Germinal center (tissue), 1 donor: Measurements from ENCODE around the gene MGAT5B.
"Not testable (repeated sequence)": the region's sequence is repeated elsewhere in the genome, so short reads cannot be mapped to it uniquely, and the experiment has no call there.

Source experiments
- DNase-seq: peaks from one replicate; pipeline ENCODE4 v3.0.0; 2012; ENCODE audit warnings: mixed read lengths, low spot score

The MGAT5B gene

GRCh38 chr17:76978050-76978449, 109.8 kb downstream of the MGAT5B start:
- DNase-seq, result not testable (repeated sequence)

GRCh38 chr17:76981545-76982295, 113.5 kb downstream of the MGAT5B start:
- DNase-seq, result no peak

- peak; percentile 55 for DNase-seq
These were observed 114.3 kb downstream of the MGAT5B start for GRCh38 chr17:76982408-76983074.

GRCh38 chr17:76983075-76983775, 115.0 kb downstream of the MGAT5B start:
- no peak for DNase-seq

GRCh38 chr17:76986365-76986764, 118.2 kb downstream of the MGAT5B start:
- DNase-seq, result no peak

GRCh38 chr17:76987486-76988093, 119.4 kb downstream of the MGAT5B start:
- peak; percentile 7 for DNase-seq

- no peak for DNase-seq
These were observed 120.6 kb downstream of the MGAT5B start for GRCh38 chr17:76988796-76989195.

GRCh38 chr17:76989519-76989918, 121.3 kb downstream of the MGAT5B start:
- no peak for DNase-seq

GRCh38 chr17:76992891-76993290, 124.7 kb downstream of the MGAT5B start:
- peak; percentile 1 for DNase-seq

GRCh38 chr17:76993651-76994050, 125.4 kb downstream of the MGAT5B start:
- DNase-seq, result no peak

GRCh38 chr17:76994237-76994637, 126.0 kb downstream of the MGAT5B start:
- no peak for DNase-seq

- DNase-seq, result no peak
These were observed 127.3 kb downstream of the MGAT5B start for GRCh38 chr17:76995387-76996105.

- no peak for DNase-seq
These were observed 128.8 kb downstream of the MGAT5B start for GRCh38 chr17:76996741-76997694.

- DNase-seq, result peak; percentile 73
These were observed 129.9 kb downstream of the MGAT5B start for GRCh38 chr17:76997981-76998531.

- DNase-seq, result no peak
These were observed 130.6 kb downstream of the MGAT5B start for GRCh38 chr17:76998839-76999238.
